Nephron progenitor cell (in vitro differentiated cells): ENCODE data around the gene EXT2.

Source experiments
- DNase-seq: peaks from one replicate; pipeline ENCODE4 v3.0.0; 2021
- H3K27ac Mint-ChIP-seq: 2 replicates; pipeline ENCODE4 v1.8.0; 2021; ENCODE audit warnings: mild to moderate bottlenecking, moderate library complexity, mixed read lengths
- H3K27me3 Mint-ChIP-seq: 2 replicates; pipeline ENCODE4 v1.8.0; 2021; ENCODE audit warnings: mild to moderate bottlenecking, low read depth, mixed read lengths; ENCODE audit not compliant: poor library complexity
- H3K36me3 Mint-ChIP-seq: 2 replicates; pipeline ENCODE4 v1.8.0; 2021; ENCODE audit warnings: low read depth, mixed read lengths
- H3K4me1 Mint-ChIP-seq: 2 replicates; pipeline ENCODE4 v1.8.0; 2021; ENCODE audit warnings: mixed read lengths
- H3K4me3 Mint-ChIP-seq: 2 replicates; pipeline ENCODE4 v1.8.0; 2021; ENCODE audit warnings: mild to moderate bottlenecking, moderate library complexity, mixed read lengths
- H3K9me3 Mint-ChIP-seq: 2 replicates; pipeline ENCODE4 v1.8.0; 2021; ENCODE audit warnings: mild to moderate bottlenecking, moderate library complexity, mixed read lengths
- CTCF ChIP-seq: fragments of 200-600 bp; sonication (generic); IDR thresholded peaks from 2 replicates; pipeline ENCODE4 v1.5.0; 2021; ENCODE audit warnings: antibody characterized with exemption

EXT2 gene

GRCh38 chr11:44097821-44098220 is 2.3 kb downstream of the EXT2 start:
- no peaks in the 10 kb centered on the region for H3K9me3 Mint-ChIP-seq
- peaks cover 21% of the 10 kb centered on the region for H3K36me3 Mint-ChIP-seq
- H3K4me1 Mint-ChIP-seq: peaks cover 24% of the 10 kb centered on the region
- no peak for TF ChIP-seq CTCF
- H3K27me3 Mint-ChIP-seq: peaks cover 35% of the 10 kb centered on the region
- DNase-seq: no peak
- no peak overlapping the region for H3K4me3 Mint-ChIP-seq
- no peak overlapping the region for H3K27ac Mint-ChIP-seq

- H3K27ac Mint-ChIP-seq: no peak overlapping the region
Observed at GRCh38 chr11:44101098-44101497, 5.6 kb downstream of the EXT2 start.

GRCh38 chr11:44104481-44105294 is 9.2 kb downstream of the EXT2 start:
- Mint-ChIP-seq H3K9me3 (no peaks in the 10 kb centered on the region), H3K4me1 (no peaks in the 10 kb centered on the region), H3K27me3 (peaks cover 11% of the 10 kb centered on the region), H3K36me3 (peaks cover 26% of the 10 kb centered on the region), H3K4me3 (no peak overlapping the region), H3K27ac (no peak overlapping the region)
- no peak for TF ChIP-seq CTCF
- DNase-seq: no peak

More at GRCh38 chr11:44101098-44101497, 5.6 kb downstream of the EXT2 start:
- Mint-ChIP-seq H3K27me3 (peaks cover 16% of the 10 kb centered on the region), H3K4me1 (peaks cover 15% of the 10 kb centered on the region), H3K9me3 (no peaks in the 10 kb centered on the region), H3K36me3 (peaks cover 21% of the 10 kb centered on the region), H3K4me3 (no peak overlapping the region)
- no peak for TF ChIP-seq CTCF
- no peak for DNase-seq

GRCh38 chr11:44108260-44108659 is 12.8 kb downstream of the EXT2 start:
- peaks cover 12% of the 10 kb centered on the region for H3K4me1 Mint-ChIP-seq
- no peak for TF ChIP-seq CTCF
- no peak for DNase-seq
- H3K36me3 Mint-ChIP-seq: peaks cover 24% of the 10 kb centered on the region
- no peak overlapping the region for H3K4me3 Mint-ChIP-seq
- H3K27me3 Mint-ChIP-seq: peaks cover 3% of the 10 kb centered on the region
- no peaks in the 10 kb centered on the region for H3K9me3 Mint-ChIP-seq
- H3K27ac Mint-ChIP-seq: no peak overlapping the region

- Mint-ChIP-seq H3K27me3 (peaks cover 3% of the 10 kb centered on the region), H3K4me3 (no peak overlapping the region), H3K4me1 (peaks cover 18% of the 10 kb centered on the region), H3K27ac (no peak overlapping the region), H3K36me3 (peaks cover 42% of the 10 kb centered on the region), H3K9me3 (no peaks in the 10 kb centered on the region)
- peak; percentile 69 for DNase-seq
- TF ChIP-seq CTCF: peak; percentile 80
Observed at GRCh38 chr11:44110231-44110679, 14.8 kb downstream of the EXT2 start.
